Neural progenitor cell (in vitro differentiated cells): ENCODE data around the gene L3MBTL2. TPM values are rescaled to one million over a fixed set of nuclear protein-coding genes. Genes with fewer than 3 reads are reported as not detected.

Experiments used
- DNase-seq: peaks from one replicate; pipeline ENCODE4 v3.0.0-alpha.2; 2016; ENCODE audit warnings: low spot score
- H2AFZ ChIP-seq: fragments of 200-600 bp; sonication (generic); replicated peaks from 2 replicates; pipeline ENCODE4 v1.6.1; 2016; ENCODE audit warnings: antibody characterized with exemption
- H3F3A ChIP-seq: fragments of 200-600 bp; sonication (generic); 2 replicates; pipeline ENCODE4 v1.6.1; 2016; ENCODE audit warnings: antibody characterized with exemption, low read depth
- H3K27ac ChIP-seq: fragments of 200-600 bp; sonication (generic); 2 replicates; pipeline ENCODE4 v1.5.1; 2016; ENCODE audit warnings: mild to moderate bottlenecking
- H3K27me3 ChIP-seq: fragments of 200-600 bp; sonication (generic); 2 replicates; pipeline ENCODE4 v1.6.1; 2016; ENCODE audit warnings: mild to moderate bottlenecking, moderate library complexity
- H3K36me3 ChIP-seq: fragments of 200-600 bp; sonication (generic); 2 replicates; pipeline ENCODE4 v1.5.1; 2016
- H3K4me1 ChIP-seq: fragments of 200-600 bp; sonication (generic); 2 replicates; pipeline ENCODE4 v1.6.1; 2016; ENCODE audit warnings: mixed run types
- H3K4me2 ChIP-seq: fragments of 200-600 bp; sonication (generic); 2 replicates; pipeline ENCODE4 v1.6.1; 2016
- H3K4me3 ChIP-seq: fragments of 200-600 bp; sonication (generic); 2 replicates; pipeline ENCODE4 v1.5.1; 2016
- H3K79me2 ChIP-seq: fragments of 200-600 bp; sonication (generic); 2 replicates; pipeline ENCODE4 v1.6.1; 2016; ENCODE audit warnings: low read depth
- H3K9ac ChIP-seq: fragments of 200-600 bp; sonication (generic); 2 replicates; pipeline ENCODE4 v1.6.1; 2016
- H3K9me3 ChIP-seq: fragments of 200-600 bp; sonication (generic); 2 replicates; pipeline ENCODE4 v1.5.1; 2016; ENCODE audit warnings: low read depth
- H4K20me1 ChIP-seq: fragments of 200-600 bp; sonication (generic); 2 replicates; pipeline ENCODE4 v1.6.1; 2016; ENCODE audit warnings: low read depth
- H3K27ac Mint-ChIP-seq: 3 replicates; pipeline ENCODE4 v1.8.0; 2021; ENCODE audit warnings: mixed read lengths
- H3K27me3 Mint-ChIP-seq: 2 replicates; pipeline ENCODE4 v1.8.0; 2022; ENCODE audit warnings: low read depth, mild to moderate bottlenecking, inconsistent platforms, moderate library complexity, mixed read lengths; ENCODE audit not compliant: insufficient read depth
- H3K36me3 Mint-ChIP-seq: 3 replicates; pipeline ENCODE4 v1.8.0; 2021; ENCODE audit warnings: mixed read lengths
- H3K4me1 Mint-ChIP-seq: 3 replicates; pipeline ENCODE4 v1.8.0; 2021; ENCODE audit warnings: mixed read lengths
- H3K4me3 Mint-ChIP-seq: 3 replicates; pipeline ENCODE4 v1.8.0; 2021; ENCODE audit warnings: mild to moderate bottlenecking, moderate library complexity, mixed read lengths
- H3K9me3 Mint-ChIP-seq: 3 replicates; pipeline ENCODE4 v1.8.0; 2020; ENCODE audit warnings: mixed read lengths
- EZH2 ChIP-seq: fragments of 200-600 bp; sonication (generic); IDR thresholded peaks from 2 replicates; pipeline ENCODE4 v1.6.1; 2017; ENCODE audit warnings: antibody characterized with exemption, mild to moderate bottlenecking, moderate library complexity
- EZH2phosphoT487 ChIP-seq: fragments of 200-600 bp; sonication (generic); IDR thresholded peaks from 2 replicates; pipeline ENCODE4 v1.6.1; 2017; ENCODE audit warnings: antibody characterized with exemption
- total RNA-seq: library from RNA; depleted of rRNA; stranded (reverse); fragments of >200 nt; gene quantifications from 2 replicates; pipeline ENCODE4 v1.2.3, GENCODE V29; 2015; ENCODE audit warnings: low replicate concordance
- TF ChIP-seq, protein P1 (sequence below): fragments of 200-600 bp; sonication (generic); IDR thresholded peaks from 2 replicates; pipeline ENCODE4 v1.5.1; 2017; ENCODE audit warnings: antibody characterized with exemption, mild to moderate bottlenecking

Gene L3MBTL2
- total RNA-seq, 1 donor from 2014 or later, result 14.4 TPM

DNA sequence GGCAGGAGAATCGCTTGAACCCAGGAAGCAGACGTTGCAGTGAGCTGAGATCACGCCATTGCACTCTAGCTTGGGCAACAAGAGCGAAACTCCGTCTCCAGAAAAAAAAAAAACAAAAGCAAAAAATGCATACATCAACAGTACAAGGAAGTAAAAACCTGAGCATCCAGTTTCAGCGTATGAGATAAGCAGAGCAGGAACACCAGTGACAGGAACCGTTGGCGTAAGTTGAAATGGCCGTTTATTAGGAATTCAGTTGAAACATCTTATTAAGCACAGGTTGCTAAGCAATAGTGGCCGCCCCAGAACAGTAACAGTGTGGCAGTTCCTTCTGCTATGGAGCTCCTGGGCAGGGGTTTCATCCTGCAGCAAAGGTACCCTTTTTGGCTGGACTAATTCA, 4.0 kb upstream of the L3MBTL2 start:
- no peak overlapping the region for H3K27ac Mint-ChIP-seq

GRCh38 chr22:41203118-41203517, 2.0 kb upstream of the L3MBTL2 start:
- H3K27ac ChIP-seq, result no peak overlapping the region
- H3K36me3 Mint-ChIP-seq, result no peaks in the 10 kb centered on the region
- no peaks in the 10 kb centered on the region for H3K36me3 ChIP-seq
- H3K9me3 ChIP-seq, result no peaks in the 10 kb centered on the region
- H3K27ac Mint-ChIP-seq, result peak overlapping the region; percentile 58
- no peak overlapping the region for H3K4me2 ChIP-seq
- peaks cover 14% of the 10 kb centered on the region for H3F3A ChIP-seq
- peaks cover 56% of the 10 kb centered on the region for H3K27me3 ChIP-seq
- TF ChIP-seq EZH2, result no peak
- no peak for TF ChIP-seq EZH2phosphoT487
- H3K4me3 ChIP-seq, result no peak overlapping the region
- peaks cover 4% of the 10 kb centered on the region for H3K4me1 ChIP-seq
- peaks cover 22% of the 10 kb centered on the region for H3K27me3 Mint-ChIP-seq
- no peak overlapping the region for H2AFZ ChIP-seq
- H3K4me3 Mint-ChIP-seq, result no peak overlapping the region
- no peak overlapping the region for H3K9ac ChIP-seq
- H4K20me1 ChIP-seq, result no peaks in the 10 kb centered on the region
- no peaks in the 10 kb centered on the region for H3K9me3 Mint-ChIP-seq
- H3K79me2 ChIP-seq, result peaks cover 26% of the 10 kb centered on the region
- H3K4me1 Mint-ChIP-seq, result peaks cover 19% of the 10 kb centered on the region
- DNase-seq, result no peak

More for the DNA sequence above, 4.0 kb upstream of the L3MBTL2 start:
- Histone ChIP-seq H3F3A (peaks cover 28% of the 10 kb centered on the region), H3K27me3 (peaks cover 73% of the 10 kb centered on the region), H3K36me3 (no peaks in the 10 kb centered on the region), H3K4me1 (peaks cover 4% of the 10 kb centered on the region), H3K27ac (no peak overlapping the region), H3K9ac (no peak overlapping the region), H3K79me2 (peaks cover 10% of the 10 kb centered on the region), H3K4me2 (no peak overlapping the region), H3K9me3 (no peaks in the 10 kb centered on the region), H2AFZ (no peak overlapping the region), H4K20me1 (no peaks in the 10 kb centered on the region), H3K4me3 (no peak overlapping the region)
- DNase-seq, result no peak
- Mint-ChIP-seq H3K4me1 (peaks cover 19% of the 10 kb centered on the region), H3K27me3 (peaks cover 29% of the 10 kb centered on the region), H3K9me3 (no peaks in the 10 kb centered on the region), H3K4me3 (no peak overlapping the region), H3K36me3 (no peaks in the 10 kb centered on the region)
- TF ChIP-seq, protein P1, sequence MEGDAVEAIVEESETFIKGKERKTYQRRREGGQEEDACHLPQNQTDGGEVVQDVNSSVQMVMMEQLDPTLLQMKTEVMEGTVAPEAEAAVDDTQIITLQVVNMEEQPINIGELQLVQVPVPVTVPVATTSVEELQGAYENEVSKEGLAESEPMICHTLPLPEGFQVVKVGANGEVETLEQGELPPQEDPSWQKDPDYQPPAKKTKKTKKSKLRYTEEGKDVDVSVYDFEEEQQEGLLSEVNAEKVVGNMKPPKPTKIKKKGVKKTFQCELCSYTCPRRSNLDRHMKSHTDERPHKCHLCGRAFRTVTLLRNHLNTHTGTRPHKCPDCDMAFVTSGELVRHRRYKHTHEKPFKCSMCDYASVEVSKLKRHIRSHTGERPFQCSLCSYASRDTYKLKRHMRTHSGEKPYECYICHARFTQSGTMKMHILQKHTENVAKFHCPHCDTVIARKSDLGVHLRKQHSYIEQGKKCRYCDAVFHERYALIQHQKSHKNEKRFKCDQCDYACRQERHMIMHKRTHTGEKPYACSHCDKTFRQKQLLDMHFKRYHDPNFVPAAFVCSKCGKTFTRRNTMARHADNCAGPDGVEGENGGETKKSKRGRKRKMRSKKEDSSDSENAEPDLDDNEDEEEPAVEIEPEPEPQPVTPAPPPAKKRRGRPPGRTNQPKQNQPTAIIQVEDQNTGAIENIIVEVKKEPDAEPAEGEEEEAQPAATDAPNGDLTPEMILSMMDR, result no peak
- TF ChIP-seq EZH2 (no peak), EZH2phosphoT487 (no peak)

DNA sequence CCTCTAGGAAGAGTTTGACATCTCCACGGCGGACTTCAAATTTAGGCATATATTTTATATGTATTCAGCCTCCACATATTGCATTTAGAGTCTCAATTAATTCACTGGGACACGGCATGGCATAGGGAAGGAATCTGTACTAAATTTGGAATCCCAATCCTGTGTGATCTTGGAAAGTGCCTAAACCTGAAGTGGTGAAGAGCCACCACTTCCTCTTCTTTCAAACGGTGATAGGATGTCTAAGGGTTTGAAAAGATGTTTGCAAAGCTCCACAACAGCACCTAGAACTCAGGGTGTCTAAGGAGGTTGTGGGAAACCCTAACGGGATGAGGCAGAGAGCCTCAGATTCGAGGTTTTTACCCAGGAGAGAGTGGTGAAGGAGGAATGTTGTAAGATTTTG, 1.0 kb upstream of the L3MBTL2 start:
- H3K9me3 Mint-ChIP-seq, result no peaks in the 10 kb centered on the region
- peaks cover 15% of the 10 kb centered on the region for H3K4me1 Mint-ChIP-seq
- Histone ChIP-seq H3K9me3 (no peaks in the 10 kb centered on the region), H3K4me1 (peaks cover 4% of the 10 kb centered on the region), H3K27me3 (peaks cover 46% of the 10 kb centered on the region), H3K36me3 (no peaks in the 10 kb centered on the region), H4K20me1 (no peaks in the 10 kb centered on the region), H3K4me3 (no peak overlapping the region), H3K27ac (no peak overlapping the region), H3K79me2 (peaks cover 28% of the 10 kb centered on the region), H3K4me2 (no peak overlapping the region), H3F3A (peaks cover 6% of the 10 kb centered on the region), H3K9ac (no peak overlapping the region), H2AFZ (no peak overlapping the region)
- H3K4me3 Mint-ChIP-seq, result peak overlapping the region; percentile 68
- no peak for TF ChIP-seq EZH2
- TF ChIP-seq, protein P1, result no peak
- TF ChIP-seq EZH2phosphoT487, result no peak
- H3K27me3 Mint-ChIP-seq, result peaks cover 17% of the 10 kb centered on the region
- no peak overlapping the region for H3K27ac Mint-ChIP-seq
- no peak for DNase-seq
- no peaks in the 10 kb centered on the region for H3K36me3 Mint-ChIP-seq

- peaks cover 15% of the 10 kb centered on the region for H3K4me1 Mint-ChIP-seq
- Histone ChIP-seq H3K27ac (no peak overlapping the region), H3K4me3 (no peak overlapping the region), H3F3A (peaks cover 6% of the 10 kb centered on the region), H3K9ac (no peak overlapping the region), H3K36me3 (no peaks in the 10 kb centered on the region), H4K20me1 (no peaks in the 10 kb centered on the region), H3K79me2 (peaks cover 28% of the 10 kb centered on the region), H3K4me2 (no peak overlapping the region), H3K4me1 (peaks cover 4% of the 10 kb centered on the region), H3K9me3 (no peaks in the 10 kb centered on the region), H2AFZ (no peak overlapping the region), H3K27me3 (peaks cover 20% of the 10 kb centered on the region)
- TF ChIP-seq EZH2phosphoT487, result no peak
- H3K36me3 Mint-ChIP-seq, result peaks cover 8% of the 10 kb centered on the region
- peak overlapping the region; percentile 79 for H3K4me3 Mint-ChIP-seq
- no peaks in the 10 kb centered on the region for H3K9me3 Mint-ChIP-seq
- H3K27ac Mint-ChIP-seq, result no peak overlapping the region
- peaks cover 12% of the 10 kb centered on the region for H3K27me3 Mint-ChIP-seq
- no peak for DNase-seq
Observed at GRCh38 chr22:41206719-41207118, 1.6 kb downstream of the L3MBTL2 start.
